HEK293T (cell line): ENCODE results near the gene KIF19.

Source experiments
- BHLHE40 ChIP-seq: fragments of 450-650 bp; IDR thresholded peaks from 2 replicates; pipeline ENCODE4 v1.6.1; 2016; ENCODE audit warnings: mild to moderate bottlenecking, moderate library complexity, borderline replicate concordance
- CTBP1 ChIP-seq: fragments of 450-650 bp; IDR thresholded peaks from 2 replicates; pipeline ENCODE4 v1.6.1; 2016; ENCODE audit warnings: borderline replicate concordance
- ELF4 ChIP-seq: fragments of 450-650 bp; IDR thresholded peaks from 2 replicates; pipeline ENCODE4 v1.6.1; 2017; ENCODE audit warnings: antibody characterized with exemption
- FOXA1 ChIP-seq: fragments of 450-650 bp; IDR thresholded peaks from 2 replicates; pipeline ENCODE4 v1.6.1; 2016; ENCODE audit warnings: mild to moderate bottlenecking
- FOXK2 ChIP-seq: fragments of 450-650 bp; IDR thresholded peaks from 2 replicates; pipeline ENCODE4 v1.6.1; 2016; ENCODE audit warnings: mild to moderate bottlenecking
- FOXM1 ChIP-seq: fragments of 450-650 bp; IDR thresholded peaks from 2 replicates; pipeline ENCODE4 v1.6.1; 2017; ENCODE audit warnings: mild to moderate bottlenecking, borderline replicate concordance
- HDGF ChIP-seq: fragments of 450-650 bp; IDR thresholded peaks from 2 replicates; pipeline ENCODE4 v1.6.1; 2017; ENCODE audit warnings: antibody characterized with exemption, borderline replicate concordance
- L3MBTL2 ChIP-seq: fragments of 450-650 bp; conservative IDR thresholded peaks from 2 replicates; pipeline ENCODE4 v1.6.1; 2016; ENCODE audit warnings: mild to moderate bottlenecking
- NFRKB ChIP-seq: fragments of 450-650 bp; IDR thresholded peaks from 2 replicates; pipeline ENCODE4 v1.6.1; 2016; ENCODE audit warnings: mild to moderate bottlenecking, moderate library complexity
- SP1 ChIP-seq: fragments of 450-650 bp; IDR thresholded peaks from 2 replicates; pipeline ENCODE4 v1.6.1; 2017
- SUZ12 ChIP-seq: fragments of 450-650 bp; IDR thresholded peaks from 2 replicates; pipeline ENCODE4 v1.6.1; 2016; ENCODE audit warnings: mild to moderate bottlenecking
- TARDBP ChIP-seq: fragments of 450-650 bp; IDR thresholded peaks from 2 replicates; pipeline ENCODE4 v1.6.1; 2016
- TF ChIP-seq, protein P1 (sequence below): fragments of 450-650 bp; IDR thresholded peaks from 2 replicates; pipeline ENCODE4 v1.6.1; 2016

DNA sequence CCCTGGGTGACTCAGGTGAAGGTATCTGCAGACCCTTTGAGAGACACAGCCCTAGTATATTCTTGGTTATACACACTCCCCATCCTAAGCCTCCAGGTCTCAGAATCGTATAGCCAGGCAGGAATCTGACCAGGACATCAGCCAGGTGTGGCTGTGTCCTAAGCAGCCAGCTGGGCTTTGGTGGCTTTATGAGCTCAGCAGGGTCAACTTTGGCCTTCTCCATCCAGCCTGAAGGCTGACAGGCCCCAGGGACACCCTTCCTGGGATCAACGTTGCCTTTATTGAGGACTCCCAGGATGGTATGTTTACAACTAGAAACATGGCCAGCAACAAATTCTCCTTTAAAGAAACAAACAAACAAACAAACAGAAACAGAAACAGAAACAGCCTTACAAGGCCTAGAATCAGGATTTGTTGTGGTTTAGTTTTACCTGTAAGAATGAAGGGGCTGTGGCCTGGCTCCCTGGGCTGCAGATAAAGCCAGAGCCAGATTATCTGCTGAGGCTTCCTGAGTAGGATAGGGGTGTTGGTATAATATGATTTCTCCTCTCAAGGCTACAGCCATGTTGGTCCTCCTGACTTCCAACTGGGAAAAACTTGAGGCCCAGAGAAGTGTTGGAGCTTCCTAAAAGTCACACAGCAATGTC lies 8.5 kb downstream of the KIF19 start:
- TF ChIP-seq SP1 (no peak), FOXK2 (no peak), CTBP1 (no peak), FOXM1 (no peak), BHLHE40 (no peak), L3MBTL2 (no peak), ELF4 (no peak), TARDBP (no peak), NFRKB (no peak), HDGF (no peak), FOXA1 (no peak), SUZ12 (no peak)
- TF ChIP-seq, protein P1, sequence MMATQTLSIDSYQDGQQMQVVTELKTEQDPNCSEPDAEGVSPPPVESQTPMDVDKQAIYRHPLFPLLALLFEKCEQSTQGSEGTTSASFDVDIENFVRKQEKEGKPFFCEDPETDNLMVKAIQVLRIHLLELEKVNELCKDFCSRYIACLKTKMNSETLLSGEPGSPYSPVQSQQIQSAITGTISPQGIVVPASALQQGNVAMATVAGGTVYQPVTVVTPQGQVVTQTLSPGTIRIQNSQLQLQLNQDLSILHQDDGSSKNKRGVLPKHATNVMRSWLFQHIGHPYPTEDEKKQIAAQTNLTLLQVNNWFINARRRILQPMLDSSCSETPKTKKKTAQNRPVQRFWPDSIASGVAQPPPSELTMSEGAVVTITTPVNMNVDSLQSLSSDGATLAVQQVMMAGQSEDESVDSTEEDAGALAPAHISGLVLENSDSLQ, result no peak
